Lower lobe of right lung (tissue), 2 donors: ENCODE measurements around the gene FPR3. TPM values are rescaled to one million over a fixed set of nuclear protein-coding genes. Genes with fewer than 3 reads are reported as not detected.

ENCODE experiments used
- ATAC-seq, 2 donors: fragments of 200-7000 bp; cut with Tn5 transposase; one replicate each; pipeline ENCODE4 v1.9.1; 2020 to 2022; ENCODE audit warnings: mild to moderate bottlenecking in 2 of 2, moderate library complexity in 2 of 2
- DNase-seq: peaks from one replicate; pipeline ENCODE4 v3.0.0-alpha.2; 2020
- H3K27ac ChIP-seq: fragments of 200-600 bp; one replicate; pipeline ENCODE4 v1.8.0; 2022
- H3K27me3 ChIP-seq: fragments of 200-600 bp; one replicate; pipeline ENCODE4 v1.8.0; 2022; ENCODE audit warnings: low read depth
- H3K36me3 ChIP-seq: fragments of 200-600 bp; one replicate; pipeline ENCODE4 v1.8.0; 2022; ENCODE audit warnings: mild to moderate bottlenecking
- H3K4me1 ChIP-seq: fragments of 200-600 bp; one replicate; pipeline ENCODE4 v1.8.0; 2022
- H3K4me3 ChIP-seq: fragments of 200-600 bp; one replicate; pipeline ENCODE4 v1.8.0; 2022; ENCODE audit warnings: mild to moderate bottlenecking
- H3K9me3 ChIP-seq: fragments of 200-600 bp; one replicate; pipeline ENCODE4 v1.8.0; 2022
- intact Hi-C: fragments of 100-400 bp; cut with DNase I; formaldehyde crosslinking; loops from one replicate; pipeline ENCODE4 v1.11.0; 2022
- total RNA-seq: library from RNA; stranded (reverse); fragmentation: NEBNext Ultra II Directional; extraction: Animal tissue kit (Norgen Biotek cat#: 25700); gene quantifications from one replicate; pipeline ENCODE4 v1.2.1, GENCODE V29; 2021
- TF ChIP-seq, protein P1 (sequence below): fragments of 200-600 bp; IDR thresholded peaks from one replicate; pipeline ENCODE4 v1.8.0; 2022; ENCODE audit warnings: antibody characterized with exemption, mild to moderate bottlenecking
- donor health status: DM: no; HTN: yes; CAD: no; lungs with severe emphysema.

The FPR3 gene
- total RNA-seq, 1 donor from 2014 or later: 62.3 TPM

DNA sequence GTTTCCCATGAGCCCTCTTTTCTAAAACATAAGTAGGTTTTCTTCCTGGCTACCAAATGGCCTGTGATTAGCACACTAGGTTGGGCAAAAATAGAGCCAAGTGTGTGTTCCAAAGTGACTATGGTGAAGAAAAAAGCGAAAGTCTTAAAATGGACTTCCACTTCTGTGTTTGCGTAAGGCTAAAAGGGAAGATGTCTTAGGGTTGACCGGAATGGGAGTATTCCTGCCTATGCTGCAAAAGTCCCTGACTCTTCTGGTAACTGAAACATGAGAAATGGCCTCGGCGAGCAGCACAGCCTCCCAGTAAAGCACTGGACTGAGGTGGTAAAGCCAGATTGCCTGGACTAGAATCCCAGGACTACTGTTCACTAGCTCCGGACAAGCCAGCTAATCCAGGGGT lies 40.8 kb upstream of the FPR3 start:
- Histone ChIP-seq H3K4me3 (no peak overlapping the region), H3K4me1 (no peaks in the 10 kb centered on the region), H3K9me3 (no peaks in the 10 kb centered on the region), H3K36me3 (no peaks in the 10 kb centered on the region), H3K27me3 (no peaks in the 10 kb centered on the region), H3K27ac (peak overlapping the region; percentile 56)
- no peak for DNase-seq
- peak; percentile 46 to 64 for ATAC-seq
- TF ChIP-seq, protein P1, sequence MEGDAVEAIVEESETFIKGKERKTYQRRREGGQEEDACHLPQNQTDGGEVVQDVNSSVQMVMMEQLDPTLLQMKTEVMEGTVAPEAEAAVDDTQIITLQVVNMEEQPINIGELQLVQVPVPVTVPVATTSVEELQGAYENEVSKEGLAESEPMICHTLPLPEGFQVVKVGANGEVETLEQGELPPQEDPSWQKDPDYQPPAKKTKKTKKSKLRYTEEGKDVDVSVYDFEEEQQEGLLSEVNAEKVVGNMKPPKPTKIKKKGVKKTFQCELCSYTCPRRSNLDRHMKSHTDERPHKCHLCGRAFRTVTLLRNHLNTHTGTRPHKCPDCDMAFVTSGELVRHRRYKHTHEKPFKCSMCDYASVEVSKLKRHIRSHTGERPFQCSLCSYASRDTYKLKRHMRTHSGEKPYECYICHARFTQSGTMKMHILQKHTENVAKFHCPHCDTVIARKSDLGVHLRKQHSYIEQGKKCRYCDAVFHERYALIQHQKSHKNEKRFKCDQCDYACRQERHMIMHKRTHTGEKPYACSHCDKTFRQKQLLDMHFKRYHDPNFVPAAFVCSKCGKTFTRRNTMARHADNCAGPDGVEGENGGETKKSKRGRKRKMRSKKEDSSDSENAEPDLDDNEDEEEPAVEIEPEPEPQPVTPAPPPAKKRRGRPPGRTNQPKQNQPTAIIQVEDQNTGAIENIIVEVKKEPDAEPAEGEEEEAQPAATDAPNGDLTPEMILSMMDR: no peak
- intact Hi-C loops: no loop called here

DNA sequence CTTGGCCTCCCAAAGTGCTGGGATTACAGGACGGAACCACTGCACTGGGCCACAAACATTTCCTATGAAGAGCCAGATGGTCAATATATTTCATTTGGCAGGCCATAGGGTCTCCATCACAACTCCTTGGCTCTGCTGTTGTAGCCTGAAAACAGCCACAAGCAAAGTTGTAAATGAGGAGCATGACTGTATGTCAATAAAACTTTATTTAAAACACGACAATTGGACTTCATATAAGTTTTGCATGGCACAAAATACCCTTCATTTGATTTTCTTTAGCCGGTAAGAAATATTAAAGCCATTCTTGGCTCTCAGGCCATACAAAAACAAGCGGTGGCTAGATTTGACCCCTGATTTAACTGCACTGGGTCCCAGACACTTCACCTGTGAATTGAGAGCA lies 40.2 kb upstream of the FPR3 start:
- DNase-seq: no peak
- H3K4me1 ChIP-seq: no peaks in the 10 kb centered on the region
- ATAC-seq: no peak
- peak overlapping the region; percentile 56 for H3K27ac ChIP-seq
- intact Hi-C loops: no loop called here
- no peaks in the 10 kb centered on the region for H3K36me3 ChIP-seq
- no peaks in the 10 kb centered on the region for H3K9me3 ChIP-seq
- H3K4me3 ChIP-seq: no peak overlapping the region
- no peaks in the 10 kb centered on the region for H3K27me3 ChIP-seq
- TF ChIP-seq, protein P1: no peak

DNA sequence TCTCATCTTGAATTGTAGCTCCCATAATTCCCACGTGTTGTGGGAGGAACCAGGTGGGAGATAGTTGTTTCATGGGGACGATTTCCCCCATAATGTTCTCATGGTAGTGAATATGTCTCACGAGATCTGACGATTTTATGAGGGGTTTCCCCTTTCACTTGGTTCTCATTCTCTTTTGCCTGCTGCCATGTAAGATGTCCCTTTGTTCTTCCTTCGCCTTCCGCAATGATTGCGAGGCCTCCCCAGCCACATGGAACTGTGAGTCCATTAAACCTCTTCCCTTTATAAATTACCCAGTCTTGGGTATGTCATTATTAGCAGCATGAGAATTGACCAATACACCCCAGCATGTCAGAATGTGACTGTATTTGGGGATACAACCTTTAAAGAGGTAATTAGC lies 39.4 kb upstream of the FPR3 start:
- no peaks in the 10 kb centered on the region for H3K27me3 ChIP-seq
- no peaks in the 10 kb centered on the region for H3K4me1 ChIP-seq
- no peaks in the 10 kb centered on the region for H3K9me3 ChIP-seq
- H3K36me3 ChIP-seq: no peaks in the 10 kb centered on the region
- ATAC-seq (peak in 1 of 2 donors; percentile 30), DNase-seq (no peak)
- intact Hi-C loops: no loop called here
- TF ChIP-seq, protein P1: no peak
- no peak overlapping the region for H3K27ac ChIP-seq
- no peak overlapping the region for H3K4me3 ChIP-seq

DNA sequence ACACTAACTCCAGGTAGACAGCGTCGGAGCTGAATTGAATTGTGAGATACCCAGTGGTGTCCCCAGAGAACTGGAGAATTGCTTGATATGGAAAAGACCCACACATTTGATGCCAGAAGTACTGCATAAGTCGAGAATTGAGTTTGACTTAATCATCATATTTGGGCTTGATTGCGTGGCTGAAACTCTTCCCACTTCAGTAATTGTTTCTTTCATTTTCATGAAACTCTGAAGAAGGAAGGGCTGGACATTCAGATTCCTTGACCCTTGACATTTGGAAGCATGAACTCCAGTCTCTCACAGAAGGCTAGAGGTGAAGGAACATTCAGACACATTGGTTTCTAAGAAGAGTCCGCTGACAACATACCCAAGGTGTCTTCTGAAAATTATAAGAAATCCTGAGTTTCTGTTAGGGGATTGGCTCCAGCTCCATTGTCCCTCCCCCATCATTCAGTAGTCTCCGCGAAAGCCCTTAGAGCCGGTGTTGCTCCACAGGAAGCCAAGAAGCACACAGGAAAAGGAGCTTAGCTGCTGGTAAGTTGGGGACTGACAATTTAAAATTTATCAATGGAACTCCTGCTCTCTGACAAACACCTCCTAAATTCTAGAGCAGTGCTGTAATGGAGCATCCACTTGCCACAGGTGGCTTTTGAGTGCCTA lies 34.1 kb upstream of the FPR3 start, which contains the start of gene FPR2:
Gene FPR2, plus strand, starts transcription at position 484 of the 660 bp plus-strand sequence. CDS start 7,479 bp downstream, outside the sequence.
- peak; percentile 75 for ATAC-seq
- Histone ChIP-seq H3K9me3 (no peaks in the 10 kb centered on the region), H3K27ac (peak within 1 kb of the TSS; percentile 53), H3K4me1 (no peaks in the 10 kb centered on the region), H3K4me3 (peak within 1 kb of the TSS; percentile 19), H3K36me3 (no peaks in the 10 kb centered on the region), H3K27me3 (peaks cover 7% of the 10 kb centered on the region)
- intact Hi-C loops: no loop called here
- no peak for DNase-seq
- TF ChIP-seq, protein P1: no peak

DNA sequence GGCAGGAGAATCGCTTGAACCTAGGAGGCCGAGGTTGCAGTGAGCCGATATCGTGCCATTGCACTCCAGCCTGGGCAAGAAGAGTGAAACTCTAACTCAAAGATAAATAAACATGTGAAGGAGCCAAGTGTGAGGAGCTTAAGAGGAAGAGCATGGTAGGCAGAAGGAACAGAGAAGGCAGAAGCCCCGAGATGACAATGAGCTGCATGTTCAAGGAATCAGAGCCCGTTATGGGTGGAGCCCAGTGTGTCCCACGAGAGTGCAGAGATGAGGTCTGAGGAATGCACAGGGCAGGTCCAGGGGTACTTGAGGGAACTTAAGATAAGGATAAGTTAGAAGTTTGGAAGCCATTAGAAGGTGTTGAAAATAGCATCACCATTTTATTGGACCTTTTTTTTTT lies 33.3 kb upstream of the FPR3 start:
- DNase-seq: no peak
- Histone ChIP-seq H3K27me3 (peaks cover 7% of the 10 kb centered on the region), H3K4me1 (no peaks in the 10 kb centered on the region), H3K36me3 (no peaks in the 10 kb centered on the region), H3K9me3 (no peaks in the 10 kb centered on the region), H3K27ac (peak overlapping the region; percentile 53), H3K4me3 (peak overlapping the region; percentile 11)
- intact Hi-C loops: no loop called here
- TF ChIP-seq, protein P1: no peak
- ATAC-seq: peak; percentile 46 to 56
